Stimulated activated CD8-positive, alpha-beta memory T cell treated with anti-CD3 and anti-CD28 coated beads, Interleukin-15, amount 100 ng/mL, for 4 hours (primary cell): ENCODE measurements around the gene TKT.

Experiments used
- DNase-seq, 2 donors: peaks; one replicate each; pipeline ENCODE4 v3.0.0-alpha.2; 2020; ENCODE audit warnings: low read depth in 2 of 2

TKT gene

GRCh38 chr3:53198256-53198977 lies 57.4 kb downstream of the TKT start:
- no peak for DNase-seq

- DNase-seq, result no peak
Observed at GRCh38 chr3:53196575-53197407, 59.0 kb downstream of the TKT start.

- DNase-seq, result peak in 1 of 2 donors; percentile 7
Observed at GRCh38 chr3:53195602-53196574, 59.9 kb downstream of the TKT start.

GRCh38 chr3:53195066-53195450 lies 60.8 kb downstream of the TKT start:
- DNase-seq, result no peak

- no peak for DNase-seq
Observed at GRCh38 chr3:53194210-53195065, 61.4 kb downstream of the TKT start.

GRCh38 chr3:53193466-53194209 lies 62.2 kb downstream of the TKT start:
- DNase-seq, result no peak

GRCh38 chr3:53192608-53193007 lies 63.2 kb downstream of the TKT start:
- DNase-seq, result no peak

GRCh38 chr3:53191836-53192480 lies 63.9 kb downstream of the TKT start:
- no peak for DNase-seq

- no peak for DNase-seq
Observed at GRCh38 chr3:53190659-53191058, 65.2 kb downstream of the TKT start.

GRCh38 chr3:53189276-53189675 lies 66.5 kb downstream of the TKT start:
- DNase-seq, result no peak

- no peak for DNase-seq
Observed at GRCh38 chr3:53188720-53189119, 67.1 kb downstream of the TKT start.

- DNase-seq, result no peak
Observed at GRCh38 chr3:53188136-53188685, 67.6 kb downstream of the TKT start.

GRCh38 chr3:53187430-53187829 lies 68.4 kb downstream of the TKT start:
- no peak for DNase-seq

GRCh38 chr3:53186726-53187125 lies 69.1 kb downstream of the TKT start:
- DNase-seq, result no peak

GRCh38 chr3:53185761-53186465 lies 69.9 kb downstream of the TKT start:
- DNase-seq, result no peak

GRCh38 chr3:53184701-53185100 lies 71.1 kb downstream of the TKT start:
- DNase-seq, result no peak

GRCh38 chr3:53183514-53183913 lies 72.3 kb downstream of the TKT start:
- DNase-seq, result no peak

GRCh38 chr3:53182764-53183355 lies 73.0 kb downstream of the TKT start:
- no peak for DNase-seq
